Measurements from ENCODE around the gene AFG1L. TPM values are rescaled to one million over a fixed set of nuclear protein-coding genes. Genes with fewer than 3 reads are reported as not detected.
A peak's percentile ranks its signal among the peaks of the same experiment; 100 is the strongest.

Gene AFG1L
- total RNA-seq, 1 donor from 2014 or later: 4.3 TPM

DNA sequence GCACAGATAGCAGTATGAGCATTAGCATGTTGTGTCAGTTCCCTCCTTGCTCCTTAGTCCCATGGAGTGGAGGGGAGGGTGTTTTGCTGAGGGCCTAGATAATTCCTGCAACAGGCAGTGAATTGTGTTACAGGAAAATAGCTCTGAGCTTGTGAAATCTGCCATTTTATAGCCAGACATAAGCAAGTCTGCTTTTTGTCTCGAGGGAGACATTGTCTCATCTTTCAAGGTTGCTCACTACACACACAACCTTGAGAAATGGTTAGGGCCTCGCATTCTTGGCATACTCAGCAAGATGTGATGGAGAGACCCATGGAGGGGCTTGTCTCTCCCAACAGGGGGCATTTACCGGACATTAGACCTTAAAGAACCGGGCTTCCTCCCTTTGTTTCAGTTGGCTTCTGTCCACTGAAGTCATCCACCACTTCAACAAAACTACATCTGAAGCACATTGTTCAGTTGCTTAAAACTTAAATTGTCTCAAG, 157.9 kb downstream of the AFG1L start:
- peak; percentile 33 for DNase-seq (ENCODE audit: low spot score)

DNA sequence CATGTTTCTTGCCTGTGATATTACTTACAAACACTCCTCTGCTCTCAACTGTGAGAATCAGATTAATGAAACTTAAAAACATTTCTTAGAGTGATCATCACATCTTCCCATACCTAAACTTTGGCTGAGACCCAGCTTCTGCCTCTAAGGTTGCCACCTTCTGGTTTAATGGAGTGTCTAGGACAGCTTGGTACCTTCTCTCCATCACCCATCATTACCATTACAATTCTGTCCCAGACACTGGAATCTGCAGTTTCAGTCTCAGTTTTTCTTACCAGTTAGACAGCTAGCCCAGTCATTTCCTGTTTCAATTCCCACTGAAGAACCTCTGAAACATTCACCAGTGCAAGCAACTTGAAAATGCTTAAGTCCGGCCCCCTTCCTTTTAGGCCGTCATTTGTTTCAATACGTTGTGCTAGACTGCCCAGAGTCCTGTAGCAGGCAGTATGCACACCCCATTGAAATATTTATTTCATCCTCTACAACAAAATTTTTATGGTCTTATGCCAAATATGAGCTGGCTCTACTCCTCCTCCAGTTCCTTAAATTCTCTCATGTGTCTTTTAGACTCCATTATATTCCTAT, 158.8 kb downstream of the AFG1L start:
- DNase-seq (ENCODE audit: low spot score): peak; percentile 34

DNA sequence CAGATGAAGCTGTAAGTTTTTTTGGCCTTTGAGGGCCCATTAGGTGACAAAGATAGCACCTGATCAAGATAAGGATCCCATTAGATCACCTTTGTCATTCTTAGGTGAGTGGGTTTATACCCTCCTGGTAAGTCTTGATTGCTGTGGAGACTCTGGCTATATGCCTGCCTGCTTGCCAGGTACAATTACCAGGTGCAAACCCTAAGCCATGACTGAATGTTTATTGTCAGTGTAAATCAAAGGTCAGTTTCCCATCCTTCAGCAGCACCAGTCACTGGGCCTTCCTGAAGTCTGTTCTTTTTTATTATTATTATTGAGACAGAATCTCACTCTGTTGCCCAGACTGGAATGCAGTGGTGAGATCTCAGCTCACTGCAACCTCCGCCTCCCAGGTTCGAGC, 159.5 kb downstream of the AFG1L start:
- DNase-seq (ENCODE audit: low spot score): no peak

DNA sequence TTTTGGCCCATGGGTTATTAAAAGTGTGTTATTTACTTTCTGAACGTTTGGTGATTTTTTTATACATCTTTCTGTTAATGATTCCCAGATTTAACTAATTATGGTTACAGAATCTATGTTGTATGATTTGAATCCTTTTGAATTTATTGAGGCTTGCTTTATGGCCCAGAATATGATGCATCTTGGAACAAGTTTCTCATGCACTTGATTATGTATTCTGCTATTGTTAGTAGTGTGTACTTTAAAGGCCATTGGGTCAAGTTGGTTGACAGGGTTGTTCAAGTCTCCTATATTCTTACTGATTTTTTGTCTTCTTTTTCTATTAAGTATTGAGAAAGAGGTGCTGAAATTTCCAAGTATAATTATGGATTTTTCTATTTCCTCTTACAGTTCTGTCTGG, 160.8 kb downstream of the AFG1L start:
- DNase-seq (ENCODE audit: low spot score): no peak

DNA sequence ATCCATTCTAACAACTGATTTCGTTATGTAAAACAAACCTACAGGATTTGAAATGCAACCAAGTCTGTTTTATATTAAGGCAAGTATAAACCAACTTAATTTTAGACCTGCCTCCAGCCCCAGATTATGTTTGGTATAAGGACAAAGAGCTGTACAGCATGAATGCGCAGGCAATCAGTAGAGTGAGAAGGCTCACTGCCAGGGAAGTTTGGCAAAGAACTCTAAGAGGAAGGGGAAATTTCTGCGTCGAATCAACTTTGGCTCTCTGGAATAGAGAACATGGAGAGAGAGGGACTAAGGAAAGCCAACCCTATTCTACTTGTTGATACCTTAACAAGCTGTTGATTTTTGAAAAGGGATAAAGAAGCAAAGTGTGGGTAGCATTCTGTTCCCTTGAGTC, 168.9 kb downstream of the AFG1L start:
- DNase-seq (ENCODE audit: low spot score): peak; percentile 42

DNA sequence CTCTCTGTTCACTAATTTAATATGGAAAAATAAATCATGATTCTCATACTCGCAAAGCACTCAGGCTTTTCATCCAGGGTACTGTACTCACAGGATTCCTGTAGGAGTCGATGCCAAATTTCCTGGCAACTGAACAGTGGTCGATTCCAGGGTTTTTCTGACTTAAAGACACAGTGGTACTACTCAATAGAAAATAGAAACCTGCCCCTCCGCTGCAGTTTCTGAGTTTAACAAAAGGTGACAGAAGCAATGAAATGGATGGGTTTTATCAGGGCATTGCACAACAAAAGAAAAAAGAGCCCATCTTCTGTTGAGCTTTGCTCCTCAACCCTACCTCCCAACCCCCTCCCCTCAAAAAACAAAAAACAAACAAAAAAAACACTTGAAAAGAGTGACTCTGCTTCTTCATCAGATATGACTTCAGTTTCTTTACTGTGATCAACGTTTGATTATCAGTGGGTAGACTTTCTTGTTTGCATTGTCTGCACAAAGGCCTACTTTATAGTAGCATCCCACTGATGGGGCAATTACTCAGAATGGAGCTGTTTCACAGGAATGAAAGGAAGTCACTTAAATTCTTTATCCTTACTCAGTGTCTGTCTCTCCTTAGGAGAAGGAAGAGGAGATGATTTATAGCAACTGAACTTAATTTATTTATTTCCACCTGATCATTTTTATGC, 169.7 kb downstream of the AFG1L start:
- no peak for DNase-seq (ENCODE audit: low spot score)

DNA sequence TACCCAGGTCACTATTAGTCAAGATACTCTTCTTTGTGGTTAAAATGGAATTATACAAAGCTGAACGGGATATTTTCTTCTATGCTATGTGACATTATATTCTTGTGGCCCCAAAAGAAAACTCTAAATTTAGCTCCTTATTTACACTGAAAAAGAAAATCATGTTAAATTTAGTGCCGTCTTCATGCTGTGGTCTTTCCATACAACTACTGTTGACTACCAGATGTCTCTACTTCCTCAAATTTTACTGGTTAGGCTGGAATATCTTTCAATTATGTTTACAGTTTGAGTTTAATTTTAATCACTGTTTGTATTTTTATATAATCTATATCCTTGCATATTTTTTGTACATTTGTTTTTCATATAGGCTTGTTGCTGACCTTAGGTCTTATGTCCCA, 170.2 kb downstream of the AFG1L start:
- DNase-seq (ENCODE audit: low spot score): no peak

DNA sequence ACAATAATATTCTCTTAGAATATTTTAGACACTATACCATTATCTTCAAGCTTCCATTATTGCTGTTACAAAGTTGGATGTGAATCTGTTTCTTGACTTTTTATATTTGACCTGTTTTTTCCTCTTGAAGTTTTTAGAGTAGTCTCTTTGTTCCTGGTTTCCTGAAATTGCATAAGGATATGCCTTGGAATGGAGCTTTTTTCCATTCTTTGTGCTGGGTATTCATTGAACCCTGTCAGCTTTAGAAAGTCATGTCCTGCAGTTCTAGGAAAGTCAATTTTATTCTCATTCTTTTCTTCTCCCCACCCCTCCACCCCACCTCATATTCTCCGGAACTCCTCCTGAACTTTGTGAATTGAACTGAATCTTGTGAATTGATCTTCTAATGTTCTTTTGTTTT, 173.5 kb downstream of the AFG1L start:
- DNase-seq (ENCODE audit: low spot score): no peak

DNA sequence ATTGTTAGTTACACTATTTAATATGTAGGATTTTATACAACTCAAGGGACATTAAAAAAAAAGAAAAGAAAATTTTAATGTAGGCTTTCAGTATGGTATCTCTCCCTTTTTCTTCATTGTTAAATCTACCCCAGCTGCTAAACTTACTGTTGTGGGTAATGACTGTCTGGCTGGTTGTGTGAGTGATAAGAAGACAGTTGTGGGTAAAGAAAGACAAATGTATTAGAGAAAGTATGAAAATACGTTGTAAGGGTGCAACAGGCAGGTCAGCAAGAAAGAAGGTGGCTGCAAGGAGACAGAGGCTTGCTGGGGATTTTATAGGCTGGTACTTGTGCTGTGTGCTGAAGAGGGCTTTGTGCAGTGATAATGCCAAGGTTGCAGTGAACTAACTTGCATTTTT, 174.5 kb downstream of the AFG1L start:
- no peak for DNase-seq (ENCODE audit: low spot score)

DNA sequence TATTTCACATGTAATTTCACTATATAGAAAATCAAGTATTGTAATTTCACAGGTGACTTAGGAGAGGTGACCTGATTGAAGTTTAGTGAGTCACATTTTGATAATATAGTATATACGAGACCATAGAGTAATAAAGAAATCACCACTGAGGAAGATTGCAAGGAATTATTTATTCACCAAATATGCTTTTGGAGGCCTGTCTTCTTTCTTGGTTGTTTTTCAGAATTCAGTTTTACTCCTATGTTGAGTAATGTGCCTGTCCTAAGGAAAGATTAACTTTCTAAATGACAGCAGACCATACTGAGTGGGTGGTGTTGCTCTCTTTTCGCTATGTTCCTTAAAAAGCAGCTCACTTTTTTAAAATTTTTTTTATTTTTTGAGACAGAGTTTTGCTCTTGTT, 178.3 kb downstream of the AFG1L start:
- DNase-seq (ENCODE audit: low spot score): no peak

DNA sequence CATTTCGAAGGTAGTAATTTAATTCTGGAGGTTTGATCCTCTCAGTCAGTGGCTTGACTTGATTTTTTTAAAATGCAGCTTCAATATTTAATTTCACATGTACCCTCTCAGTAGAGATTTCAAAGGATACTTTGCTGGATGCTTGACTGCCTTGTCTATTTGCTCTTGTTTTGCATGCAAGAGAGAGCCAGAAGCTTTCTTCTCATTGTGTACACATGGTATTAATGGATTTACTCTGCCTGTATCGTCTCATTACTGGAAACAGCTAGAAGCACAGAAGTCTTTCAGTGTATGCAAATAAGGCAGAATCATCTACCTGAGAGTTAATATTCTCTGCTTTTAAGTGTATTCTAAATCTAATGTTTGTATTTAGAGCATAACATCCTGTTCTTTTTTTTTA, 181.5 kb downstream of the AFG1L start:
- DNase-seq (ENCODE audit: low spot score): no peak

DNA sequence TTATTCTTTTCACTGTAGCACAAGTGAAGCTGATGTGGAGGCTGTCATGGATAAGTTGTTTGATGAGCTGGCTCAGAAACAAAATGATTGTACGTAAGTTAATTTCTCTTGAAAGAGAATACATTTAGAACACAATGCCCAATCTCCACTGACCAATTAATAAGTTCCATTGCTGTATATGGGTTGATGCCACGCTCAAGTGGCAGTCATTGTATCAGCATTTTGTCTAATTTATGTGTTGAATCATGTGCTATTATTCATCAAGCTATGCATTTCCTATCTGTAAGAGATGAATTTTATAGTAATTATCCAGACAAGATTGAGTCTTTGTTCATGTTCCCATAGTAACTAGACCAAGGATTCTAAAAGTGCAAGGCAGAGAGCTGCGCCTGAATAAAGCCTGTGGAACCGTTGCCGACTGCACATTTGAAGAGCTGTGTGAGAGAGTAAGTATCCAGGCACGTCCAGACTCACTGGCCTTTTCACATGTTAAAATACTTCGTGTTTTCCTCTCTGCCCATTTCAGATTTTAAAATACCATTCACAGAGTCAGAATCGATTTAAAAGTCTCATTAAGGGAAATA, 182.1 kb downstream of the AFG1L start:
- no peak for DNase-seq (ENCODE audit: low spot score)

DNA sequence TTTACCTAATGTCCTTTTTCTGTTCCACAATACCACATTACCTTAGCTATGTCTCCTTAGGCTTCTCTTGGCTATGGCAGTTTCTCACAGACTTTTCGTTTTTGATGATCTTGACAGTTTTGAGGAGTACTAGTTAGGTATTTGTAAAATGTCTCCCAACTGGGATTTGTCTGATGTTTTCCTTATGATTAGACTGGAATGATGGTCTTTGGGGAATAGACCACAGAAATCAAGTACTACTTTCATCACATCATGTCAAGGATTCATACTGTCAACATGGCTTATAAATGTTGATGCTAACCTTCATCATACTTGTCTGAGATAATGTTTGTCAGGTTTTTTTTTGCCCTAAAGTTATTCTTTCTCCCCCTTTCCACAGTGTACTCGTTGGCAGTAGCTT, 187.7 kb downstream of the AFG1L start:
- no peak for DNase-seq (ENCODE audit: low spot score)

DNA sequence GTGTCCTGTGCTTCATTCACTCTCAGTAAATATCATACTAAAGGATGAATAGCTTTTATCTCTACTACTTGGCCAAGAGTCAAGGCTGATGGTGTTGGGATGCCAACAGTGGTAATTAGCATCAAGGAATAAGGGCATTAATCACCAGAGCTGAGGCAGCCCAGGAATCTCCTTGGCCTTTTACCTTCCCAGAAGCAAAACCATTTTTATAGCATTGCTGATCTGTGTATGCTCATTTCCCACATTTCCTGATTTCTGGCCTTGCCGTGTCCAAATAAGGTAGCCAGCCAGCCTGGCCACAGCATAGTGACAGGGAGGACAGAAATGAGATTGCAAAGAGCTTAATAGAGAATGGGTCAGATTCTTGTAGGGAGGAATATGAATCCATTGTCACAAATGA, 189.2 kb downstream of the AFG1L start:
- no peak for DNase-seq (ENCODE audit: low spot score)

DNA sequence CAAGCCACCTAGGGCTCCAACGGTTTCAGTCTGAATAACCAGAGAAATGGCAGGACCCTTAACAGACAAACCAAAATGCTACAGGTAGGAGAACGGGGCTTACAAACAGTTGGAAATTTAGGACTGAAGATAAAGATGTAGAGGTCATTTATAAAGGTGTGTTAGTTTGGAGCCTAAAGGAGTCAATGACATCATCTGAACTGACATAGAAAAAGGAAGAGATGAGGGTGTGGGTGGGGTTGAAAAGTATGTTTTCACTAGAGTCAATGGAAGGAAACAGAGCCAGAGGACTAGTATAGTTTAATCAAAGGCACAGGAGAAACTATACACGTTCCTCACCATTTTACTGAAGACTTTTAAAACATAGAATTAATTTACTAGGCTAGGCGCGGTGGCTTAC, 194.8 kb downstream of the AFG1L start:
- no peak for DNase-seq (ENCODE audit: low spot score)

DNA sequence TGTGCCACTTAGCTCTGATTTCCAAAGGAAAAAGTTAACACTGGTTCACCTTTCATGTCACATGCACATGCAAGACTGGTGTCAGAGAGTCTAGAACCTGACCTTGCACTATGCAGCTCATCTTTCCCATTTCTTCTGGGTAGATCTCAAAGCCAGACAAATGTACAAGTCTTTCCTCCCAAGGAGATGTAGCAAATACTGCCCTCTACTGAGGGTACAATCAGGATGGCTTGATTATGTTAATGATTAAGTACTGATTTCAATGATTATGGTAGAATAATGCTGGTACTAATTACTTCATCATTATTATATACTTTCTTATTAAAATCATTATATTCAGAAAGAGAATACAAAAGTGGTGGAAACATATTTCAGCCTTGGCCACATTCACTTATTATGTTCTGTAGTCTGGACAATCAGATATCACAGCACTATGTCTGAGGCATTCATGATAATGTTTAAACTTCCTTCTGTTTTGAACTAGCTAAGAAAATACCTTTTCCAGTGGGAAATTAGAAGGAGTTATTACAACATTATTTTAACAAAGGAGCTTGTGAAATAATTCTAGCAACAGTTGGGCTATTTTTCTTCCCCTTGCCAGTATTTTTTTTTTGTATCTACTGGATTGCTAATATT, 197.4 kb downstream of the AFG1L start:
- DNase-seq (ENCODE audit: low spot score): peak; percentile 59

DNA sequence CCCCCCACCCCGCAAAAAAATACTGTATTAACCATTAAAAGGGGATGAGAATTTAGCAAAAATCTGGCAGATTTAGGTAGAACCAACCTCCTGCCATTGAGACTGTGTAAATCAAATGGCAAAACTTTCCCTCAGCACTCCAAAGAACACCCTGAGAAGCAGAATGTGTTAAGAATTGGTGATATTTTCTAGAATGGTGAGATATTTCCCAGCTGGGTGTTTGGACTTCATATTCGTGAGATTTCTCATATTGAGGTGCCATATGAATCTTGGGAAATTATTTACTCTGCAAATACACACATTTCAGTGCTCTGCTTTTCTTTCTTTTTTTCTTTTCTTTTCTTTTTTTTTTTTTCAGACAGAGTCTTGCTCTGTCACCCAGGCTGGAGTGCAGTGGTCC, 199.6 kb downstream of the AFG1L start:
- DNase-seq (ENCODE audit: low spot score): no peak

DNA sequence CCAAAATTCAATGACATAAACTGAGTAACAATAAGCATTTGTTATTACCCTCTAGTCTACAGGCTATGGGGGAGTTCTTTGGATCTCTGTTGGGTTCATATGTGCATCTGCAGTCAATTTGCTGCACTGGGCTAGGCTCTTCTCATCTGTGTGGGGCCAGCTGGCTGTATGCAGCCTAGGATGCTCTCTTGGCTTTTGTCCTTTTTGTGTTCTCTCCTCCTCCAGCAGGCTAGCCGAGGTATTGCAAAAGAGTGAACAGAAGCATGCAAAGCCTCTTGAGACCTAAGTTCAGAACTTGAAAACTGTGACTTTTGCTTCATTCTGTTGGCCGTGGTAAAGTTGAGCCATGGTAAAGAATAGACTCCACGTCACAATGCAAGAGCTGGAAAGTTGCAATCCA, 203.0 kb downstream of the AFG1L start:
- peak; percentile 16 for DNase-seq (ENCODE audit: low spot score)

DNA sequence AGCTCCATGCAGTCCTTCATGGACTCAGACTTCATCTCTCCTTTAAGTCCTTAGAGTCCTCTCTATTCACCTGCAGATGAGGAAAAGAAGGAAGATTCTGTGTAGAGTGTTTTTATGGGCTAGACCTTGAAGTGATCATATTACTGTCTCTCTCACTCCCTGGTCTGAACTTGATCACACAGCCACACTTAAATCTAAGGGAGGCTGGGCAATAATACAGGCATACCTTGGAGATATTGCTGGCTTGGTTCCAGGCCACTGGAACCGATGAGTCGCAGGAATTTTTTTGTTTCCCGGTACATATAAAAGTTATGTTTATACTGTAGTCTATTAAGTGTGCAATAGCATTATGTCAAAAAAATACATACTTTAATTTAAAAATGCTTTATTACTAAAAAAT, 206.7 kb downstream of the AFG1L start:
- DNase-seq (ENCODE audit: low spot score): no peak

DNA sequence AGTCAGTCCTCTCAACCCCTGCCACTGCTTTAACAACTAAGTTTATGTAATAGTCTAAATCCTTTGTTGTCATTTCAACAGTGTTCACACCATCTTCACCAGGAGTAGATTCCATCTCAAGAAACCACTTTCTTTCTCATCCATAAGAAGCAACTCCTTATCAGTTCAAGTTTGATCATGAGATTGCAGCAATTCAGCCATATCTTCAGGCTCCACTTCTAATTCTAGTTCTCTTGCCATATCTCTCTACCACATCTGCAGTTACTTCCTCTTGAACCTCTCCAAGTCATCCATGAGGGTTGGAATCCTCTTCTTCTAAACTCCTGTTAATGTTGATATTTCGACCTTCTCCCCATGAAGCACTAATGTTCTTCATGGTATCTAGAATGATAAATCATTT, 208.0 kb downstream of the AFG1L start:
- DNase-seq (ENCODE audit: low spot score): no peak

DNA sequence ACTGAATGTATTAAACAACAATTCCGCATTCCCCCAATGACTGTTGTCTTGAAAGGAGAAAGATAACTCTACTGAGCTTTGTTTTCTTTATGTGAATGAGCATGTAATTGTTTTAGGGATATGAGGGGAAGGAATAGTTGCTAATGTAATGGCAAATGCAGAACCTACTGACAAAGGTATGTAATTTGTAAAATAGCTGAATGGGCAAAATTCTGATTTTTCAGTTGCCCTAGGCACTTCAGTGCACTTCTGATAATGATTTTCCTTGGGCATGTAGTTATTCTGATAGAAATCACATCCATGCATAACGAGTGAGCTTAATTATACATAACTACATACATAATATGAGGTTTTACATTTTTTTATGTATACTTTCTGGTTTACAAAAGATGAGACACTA, 212.5 kb downstream of the AFG1L start:
- no peak for DNase-seq (ENCODE audit: low spot score)

DNA sequence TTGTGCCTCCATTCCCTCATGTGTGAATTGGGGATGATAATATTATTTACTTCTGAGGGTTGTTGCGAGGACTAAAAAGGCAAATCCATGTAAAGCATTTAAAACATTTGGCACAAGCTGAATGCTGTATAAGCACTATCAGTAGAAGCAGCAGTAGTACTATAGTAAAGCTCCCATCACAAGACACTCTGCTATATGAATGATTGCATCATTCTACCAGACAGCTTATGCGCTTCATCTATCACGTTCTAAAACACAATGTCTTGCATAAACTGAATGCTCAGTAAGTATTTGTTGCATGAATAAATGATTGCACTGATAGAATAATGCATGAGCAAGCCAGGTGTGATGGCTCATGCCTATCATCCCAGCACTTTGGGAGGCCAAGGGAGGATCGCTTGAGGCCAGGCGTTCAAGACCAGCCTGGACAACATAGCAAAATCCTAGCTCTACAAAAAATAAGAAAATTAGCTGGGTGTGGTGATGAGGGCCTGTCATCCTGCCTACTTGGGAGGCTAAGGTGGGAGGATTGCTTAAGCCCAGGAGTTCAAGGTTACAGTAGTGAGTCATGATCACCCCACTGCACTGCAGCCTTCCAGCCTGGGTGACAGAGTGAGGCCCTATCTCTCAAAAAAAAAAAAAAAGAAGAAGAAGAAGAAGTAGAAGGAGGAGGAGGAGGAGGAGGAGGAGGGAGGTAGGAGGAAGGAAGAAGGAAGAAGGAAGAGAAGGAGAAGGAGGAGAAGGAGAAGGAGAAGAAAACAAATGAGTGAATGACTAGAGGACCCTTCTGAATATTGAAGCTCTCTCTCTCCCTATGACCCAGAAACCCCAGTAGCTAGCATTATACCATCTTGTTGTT, 215.8 kb downstream of the AFG1L start:
- peak; percentile 40 for DNase-seq (ENCODE audit: low spot score)
